HEK293 (cell line): ENCODE results near the gene SHISAL1.

Source experiments
- CTCF ChIA-PET: fragments of 350-600 bp; formaldehyde crosslinking; extraction: SDS; loops from one replicate; lab custom pipeline; 2021; ENCODE audit warnings: antibody characterized with exemption; lab: Yijun Ruan, JAX
- POLR2A ChIA-PET: fragments of 300-600 bp; formaldehyde crosslinking; extraction: SDS; loops from one replicate; lab custom pipeline; 2020; ENCODE audit warnings: antibody characterized with exemption, inconsistent platforms; lab: Yijun Ruan, JAX
- H3K27ac ChIP-seq: fragments of 200-500 bp; sonication (Bioruptor generic); 2 replicates; pipeline ENCODE4 v1.5.1; 2014; ENCODE audit warnings: low read depth, low read length, control low read depth, inconsistent platforms; ENCODE audit errors: extremely low read depth
- H3K36me3 ChIP-seq, 2 experiments: fragments of 200-500 bp in 1 of 2; sonication (Bioruptor generic) in 1 of 2; 1 replicate in 1 of 2; 2 replicates in 1 of 2; pipeline ENCODE4 v1.5.1; 2014 to 2017; ENCODE audit warnings: inconsistent platforms in 2 of 2, low read length in 2 of 2; ENCODE audit not compliant: control insufficient read depth in 2 of 2, insufficient read depth in 1 of 2
- H3K4me1 ChIP-seq: fragments of 200-500 bp; sonication (Bioruptor generic); 2 replicates; pipeline ENCODE4 v1.5.1; 2014; ENCODE audit warnings: mild to moderate bottlenecking, low read length, inconsistent platforms; ENCODE audit not compliant: control insufficient read depth, insufficient read depth
- H3K4me3 ChIP-seq: 2 replicates; pipeline ENCODE4 v1.5.1; 2011; ENCODE audit warnings: low read depth, mild to moderate bottlenecking, control low read depth, low read length, moderate library complexity
- H3K9me3 ChIP-seq: fragments of 200-500 bp; sonication (Bioruptor generic); 2 replicates; pipeline ENCODE4 v1.5.1; 2014; ENCODE audit warnings: low read depth, low read length, inconsistent platforms; ENCODE audit not compliant: control insufficient read depth, insufficient read depth
- AEBP2 ChIP-seq: fragments of 450-650 bp; formaldehyde crosslinking; IDR thresholded peaks from 2 replicates; pipeline ENCODE4 v1.5.1; 2016; ENCODE audit warnings: missing biosample characterization, missing genetic modification characterization, borderline replicate concordance
- MZF1 ChIP-seq: fragments of 450-650 bp; formaldehyde crosslinking; IDR thresholded peaks from 2 replicates; pipeline ENCODE4 v1.5.1; 2017; ENCODE audit warnings: missing biosample characterization, missing genetic modification characterization, borderline replicate concordance
- PRDM4 ChIP-seq: fragments of 450-650 bp; formaldehyde crosslinking; IDR thresholded peaks from 2 replicates; pipeline ENCODE4 v1.5.1; 2017; ENCODE audit warnings: missing biosample characterization, missing genetic modification characterization
- REPIN1 ChIP-seq: fragments of 450-650 bp; formaldehyde crosslinking; IDR thresholded peaks from 2 replicates; pipeline ENCODE4 v1.5.1; 2017; ENCODE audit warnings: missing biosample characterization, missing genetic modification characterization, low read depth
- SCRT2 ChIP-seq: fragments of 450-650 bp; formaldehyde crosslinking; IDR thresholded peaks from 2 replicates; pipeline ENCODE4 v1.5.1; 2016; ENCODE audit warnings: missing biosample characterization, missing genetic modification characterization
- SP7 ChIP-seq: fragments of 450-650 bp; formaldehyde crosslinking; IDR thresholded peaks from 2 replicates; pipeline ENCODE4 v1.5.1; 2016; ENCODE audit warnings: missing biosample characterization, missing genetic modification characterization
- ZBTB10 ChIP-seq: fragments of 450-650 bp; formaldehyde crosslinking; IDR thresholded peaks from 2 replicates; pipeline ENCODE4 v1.5.1; 2016; ENCODE audit warnings: missing biosample characterization, missing genetic modification characterization
- ZFP37 ChIP-seq: fragments of 450-650 bp; formaldehyde crosslinking; IDR thresholded peaks from 2 replicates; pipeline ENCODE4 v1.5.1; 2016; ENCODE audit warnings: missing biosample characterization, missing genetic modification characterization
- ZNF174 ChIP-seq: fragments of 450-650 bp; formaldehyde crosslinking; IDR thresholded peaks from 2 replicates; pipeline ENCODE4 v1.5.0; 2017; ENCODE audit warnings: missing biosample characterization, mild to moderate bottlenecking, missing genetic modification characterization
- ZNF184 ChIP-seq: fragments of 450-650 bp; IDR thresholded peaks from 2 replicates; pipeline ENCODE4 v1.5.1; 2018; ENCODE audit warnings: missing biosample characterization, mild to moderate bottlenecking, missing genetic modification characterization
- ZNF223 ChIP-seq: fragments of 450-650 bp; formaldehyde crosslinking; IDR thresholded peaks from 2 replicates; pipeline ENCODE4 v1.5.1; 2016; ENCODE audit warnings: missing biosample characterization, missing genetic modification characterization
- ZNF362 ChIP-seq: fragments of 450-650 bp; formaldehyde crosslinking; IDR thresholded peaks from 2 replicates; pipeline ENCODE4 v1.5.1; 2016; ENCODE audit warnings: missing biosample characterization, missing genetic modification characterization
- ZNF433 ChIP-seq: fragments of 450-650 bp; formaldehyde crosslinking; IDR thresholded peaks from 2 replicates; pipeline ENCODE4 v1.5.1; 2016; ENCODE audit warnings: missing biosample characterization, missing genetic modification characterization, low read depth
- ZNF48 ChIP-seq: fragments of 450-650 bp; formaldehyde crosslinking; IDR thresholded peaks from 2 replicates; pipeline ENCODE4 v1.5.1; 2016; ENCODE audit warnings: missing biosample characterization, missing genetic modification characterization
- ZNF561 ChIP-seq: fragments of 450-650 bp; IDR thresholded peaks from 2 replicates; pipeline ENCODE4 v1.5.1; 2018; ENCODE audit warnings: missing biosample characterization, missing genetic modification characterization, borderline replicate concordance
- ZNF747 ChIP-seq: fragments of 450-650 bp; formaldehyde crosslinking; IDR thresholded peaks from 2 replicates; pipeline ENCODE4 v1.5.1; 2016; ENCODE audit warnings: missing biosample characterization, missing genetic modification characterization
- ZNF76 ChIP-seq: fragments of 450-650 bp; formaldehyde crosslinking; IDR thresholded peaks from 2 replicates; pipeline ENCODE4; 2016; ENCODE audit warnings: low read depth, missing biosample characterization, missing genetic modification characterization, borderline replicate concordance
- ZNF792 ChIP-seq: fragments of 450-650 bp; formaldehyde crosslinking; IDR thresholded peaks from 2 replicates; pipeline ENCODE4 v1.5.1; 2016; ENCODE audit warnings: missing biosample characterization, missing genetic modification characterization
- ZNF830 ChIP-seq: fragments of 450-650 bp; IDR thresholded peaks from 2 replicates; pipeline ENCODE4 v1.5.0; 2018; ENCODE audit warnings: missing biosample characterization, missing genetic modification characterization, low read depth, mild to moderate bottlenecking, moderate library complexity

SHISAL1 gene

GRCh38 chr22:44225091-44225689, 87.6 kb downstream of the SHISAL1 start:
- Histone ChIP-seq H3K36me3 (no peaks in the 10 kb centered on the region), H3K9me3 (no peaks in the 10 kb centered on the region), H3K27ac (no peak overlapping the region), H3K4me3 (no peak overlapping the region), H3K4me1 (no peaks in the 10 kb centered on the region)
- ChIA-PET POLR2A (no interaction called here), CTCF (no interaction called here)
- no peak for TF ChIP-seq ZNF174 (tag by site-specific recombination)
- TF ChIP-seq ZNF223 (tag by site-specific recombination) = no peak
- TF ChIP-seq ZNF184 = no peak
- no peak for TF ChIP-seq MZF1 (tag by site-specific recombination)
- TF ChIP-seq ZNF48 (tag by site-specific recombination) = no peak

GRCh38 chr22:44224166-44224565, 88.6 kb downstream of the SHISAL1 start:
- Histone ChIP-seq H3K36me3 (no peaks in the 10 kb centered on the region), H3K4me3 (no peak overlapping the region), H3K9me3 (no peaks in the 10 kb centered on the region), H3K4me1 (no peaks in the 10 kb centered on the region), H3K27ac (no peak overlapping the region)
- POLR2A ChIA-PET = no interaction called here
- CTCF ChIA-PET = no interaction called here
- TF ChIP-seq ZNF76 (no peak), ZNF747 (no peak), ZNF362 (tag by site-specific recombination) (no peak), AEBP2 (no peak), ZNF830 (tag by site-specific recombination) (no peak), REPIN1 (tag by site-specific recombination) (no peak), SCRT2 (tag by site-specific recombination) (no peak), ZBTB10 (tag by site-specific recombination) (no peak), SP7 (tag by site-specific recombination) (no peak)

- ChIA-PET CTCF (interaction anchor here (0.5 to 1.0 kb wide), 3 partner anchors 10 to 289 kb away, joined by 3 to 4 read pairs (median 3); no protein-coding TSS in a partner anchor), POLR2A (no interaction called here)
- Histone ChIP-seq H3K36me3 (no peaks in the 10 kb centered on the region), H3K9me3 (no peaks in the 10 kb centered on the region), H3K4me1 (no peaks in the 10 kb centered on the region), H3K4me3 (no peak overlapping the region), H3K27ac (no peak overlapping the region)
- TF ChIP-seq PRDM4 (tag by site-specific recombination) (no peak), ZNF792 (tag by site-specific recombination) (no peak), ZNF561 (tag by site-specific recombination) (no peak), ZNF433 (tag by site-specific recombination) (no peak), ZBTB10 (tag by site-specific recombination) (no peak), ZFP37 (no peak)
Observed at GRCh38 chr22:44221710-44222475, 90.9 kb downstream of the SHISAL1 start.
